Spinal cord (tissue), 10 donors: ENCODE measurements around the gene SDC3. TPM values are rescaled to one million over a fixed set of nuclear protein-coding genes. Genes with fewer than 3 reads are reported as not detected.

Source experiments
- DNase-seq, 6 donors: peaks; one replicate each; pipeline versions ENCODE4 v3.0.0 to v3.0.0-alpha.2; 2013 to 2015; ENCODE audit warnings: low spot score in 6 of 6, low read depth in 4 of 6
- H3K27ac ChIP-seq: one replicate; pipeline ENCODE4 v1.5.1; 2013; ENCODE audit warnings: low read depth, low read length, control low read depth
- H3K27me3 ChIP-seq: one replicate; pipeline ENCODE4 v1.6.1; 2013; ENCODE audit warnings: low read length; ENCODE audit not compliant: control insufficient read depth, insufficient read depth
- H3K36me3 ChIP-seq: one replicate; pipeline ENCODE4 v1.6.1; 2013; ENCODE audit warnings: low read length; ENCODE audit not compliant: control insufficient read depth, insufficient read depth
- H3K4me1 ChIP-seq: one replicate; pipeline ENCODE4 v1.6.1; 2013; ENCODE audit warnings: low read length; ENCODE audit not compliant: control insufficient read depth, insufficient read depth
- H3K4me3 ChIP-seq: one replicate; pipeline ENCODE4 v1.5.1; 2013; ENCODE audit warnings: low read depth, low read length, control low read depth
- H3K9me3 ChIP-seq: one replicate; pipeline ENCODE4 v1.6.1; 2013; ENCODE audit warnings: low read length; ENCODE audit not compliant: control insufficient read depth, insufficient read depth
- WGBS: methylation state at CpG from one replicate; pipeline ENCODE4 v1.1.5; 2013; ENCODE audit warnings: missing lambda C conversion rate; ENCODE audit not compliant: insufficient coverage; 5-methylcytosine and 5-hydroxymethylcytosine counted together
- polyA plus RNA-seq, 2 donors: library from polyadenylated mRNA; unstranded; fragments of 120-200 nt; gene quantifications; one replicate each; pipeline ENCODE4 v1.2.1, GENCODE V29; 2013; ENCODE audit not compliant: insufficient read length in 2 of 2
- total RNA-seq, 2 donors: library from RNA; depleted of rRNA in 1 of 2; stranded (reverse); fragments of 120-200 nt in 1 of 2; fragments of >200 nt in 1 of 2; gene quantifications; one replicate each; pipeline versions ENCODE4 v1.2.3 to v1.2.4, GENCODE V29; 2013 to 2014
- donor health status: healthy.

Gene SDC3
- total and polyA plus RNA-seq, 4 donors: 99.3 to 465 (median 261) TPM

DNA sequence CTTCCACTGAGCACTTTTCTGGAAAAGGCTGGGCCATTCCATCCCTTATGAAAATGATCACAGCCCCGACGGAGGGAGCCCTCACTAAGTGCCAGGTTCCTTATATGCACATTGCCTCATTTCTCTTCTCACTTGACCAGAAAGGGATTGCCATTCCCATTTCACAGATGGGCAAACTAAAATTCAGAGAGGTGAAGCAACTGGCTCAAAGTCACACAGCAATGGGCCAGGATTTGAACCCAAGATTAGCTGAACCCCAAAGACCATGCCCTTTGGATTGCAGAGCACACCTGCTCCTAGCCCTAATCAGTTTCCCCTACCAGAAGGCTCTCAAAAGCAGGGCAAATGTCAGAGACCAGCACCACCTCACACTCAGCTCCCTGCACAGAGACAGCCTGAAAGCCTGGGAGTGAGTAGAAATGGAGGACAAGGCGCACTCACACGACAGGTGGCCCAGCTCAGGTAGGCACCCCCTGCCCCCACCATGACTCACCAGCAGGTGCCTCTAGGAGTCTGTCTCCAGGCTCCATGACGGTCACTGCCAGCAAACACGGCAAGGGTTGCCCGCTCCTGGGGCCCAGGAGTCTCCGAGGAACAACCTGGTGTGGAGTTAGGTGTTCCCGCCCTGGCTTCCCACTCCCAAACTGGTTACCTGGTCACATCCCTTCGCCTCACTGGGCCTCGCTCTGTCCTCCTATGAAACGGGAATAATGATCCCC is 21.7 kb downstream of the SDC3 start:
- no peak overlapping the region for H3K4me3 ChIP-seq
- H3K27me3 ChIP-seq: no peaks in the 10 kb centered on the region
- H3K36me3 ChIP-seq: peaks cover 21% of the 10 kb centered on the region
- WGBS: 59% methylated on average over 3 of the region's 12 CpGs
- peaks cover 89% of the 10 kb centered on the region for H3K4me1 ChIP-seq
- no peaks in the 10 kb centered on the region for H3K9me3 ChIP-seq
- DNase-seq: no peak
- peak overlapping the region; percentile 86 for H3K27ac ChIP-seq

DNA sequence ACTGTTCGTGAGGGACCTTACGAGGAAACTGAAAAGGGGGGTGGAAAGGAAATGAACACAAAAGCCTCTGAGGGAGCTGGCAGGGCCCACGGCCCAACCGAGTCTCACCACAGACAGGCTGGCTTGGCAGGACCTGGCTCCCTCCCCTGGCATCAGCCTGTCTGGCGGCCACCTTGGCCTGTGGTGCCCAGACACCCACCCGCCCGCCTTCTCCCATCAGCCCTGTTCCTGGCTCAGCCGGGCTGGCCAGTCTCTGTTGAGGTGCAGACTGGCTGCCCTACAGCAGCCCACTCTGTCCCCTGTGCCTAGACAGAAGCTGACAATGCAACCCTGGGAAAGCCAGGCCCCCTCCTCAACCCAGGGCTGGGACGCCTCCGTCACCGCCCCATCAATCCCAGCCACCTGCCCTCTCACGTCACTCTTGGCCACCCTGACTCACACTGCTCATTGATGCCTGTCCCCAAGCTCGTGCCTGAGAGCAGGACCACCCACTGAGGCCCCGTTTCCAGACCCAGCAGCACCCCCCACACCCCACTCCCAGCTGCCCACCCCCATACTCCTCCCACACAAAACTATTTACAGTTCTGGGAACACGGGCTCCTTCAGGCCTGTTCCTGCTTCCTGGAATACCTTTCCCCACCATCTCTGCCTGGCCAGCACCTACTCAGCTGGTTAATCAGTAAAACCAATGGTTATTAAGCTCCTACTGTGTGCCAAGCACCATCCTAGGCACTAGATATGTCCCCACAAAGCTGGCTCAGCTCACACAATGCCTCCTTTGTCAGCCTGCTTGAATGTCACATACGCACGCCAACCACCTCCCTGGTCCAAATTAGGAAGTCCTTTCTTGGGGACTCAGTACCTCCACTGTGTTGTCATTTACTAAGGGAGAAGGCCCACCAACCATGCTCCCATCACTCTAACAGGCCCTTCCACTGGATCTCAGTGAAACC is 22.7 kb downstream of the SDC3 start:
- Histone ChIP-seq H3K27me3 (no peaks in the 10 kb centered on the region), H3K9me3 (no peaks in the 10 kb centered on the region), H3K27ac (peak overlapping the region; percentile 86), H3K36me3 (peaks cover 19% of the 10 kb centered on the region), H3K4me1 (peaks cover 89% of the 10 kb centered on the region), H3K4me3 (no peak overlapping the region)
- DNase-seq: peak in 3 of 6 donors; percentile 54 to 86 (median 74)
- WGBS: 29% methylated on average over 17 of the region's 17 CpGs

DNA sequence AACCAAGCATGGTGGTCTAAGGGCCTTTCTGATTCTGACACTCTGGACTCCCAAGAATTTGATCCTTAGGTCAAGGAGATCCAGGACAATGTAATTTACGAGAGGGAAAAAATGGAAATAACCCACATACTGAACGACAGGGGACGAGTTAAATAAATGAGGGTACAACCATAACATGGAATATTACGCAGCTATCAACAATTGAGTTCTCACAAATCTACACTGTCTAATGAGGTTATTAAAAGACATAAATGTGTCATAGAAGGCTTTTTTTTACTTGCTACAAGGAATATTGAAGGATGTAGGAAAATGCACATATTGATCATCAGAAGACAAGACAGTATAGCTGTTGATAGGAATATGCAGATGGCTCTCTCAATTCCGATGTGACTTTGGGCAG is 23.8 kb downstream of the SDC3 start:
- Histone ChIP-seq H3K27me3 (no peaks in the 10 kb centered on the region), H3K4me3 (no peak overlapping the region), H3K36me3 (peaks cover 17% of the 10 kb centered on the region), H3K27ac (peak overlapping the region; percentile 86), H3K9me3 (no peaks in the 10 kb centered on the region), H3K4me1 (peaks cover 91% of the 10 kb centered on the region)
- no peak for DNase-seq
- WGBS: no CpG with 5 or more reads among the region's 5 CpGs

- peak in 3 of 6 donors; percentile 68 to 90 (median 84) for DNase-seq
- Histone ChIP-seq H3K36me3 (peaks cover 22% of the 10 kb centered on the region), H3K4me3 (no peak overlapping the region), H3K9me3 (no peaks in the 10 kb centered on the region), H3K27ac (peak overlapping the region; percentile 86), H3K27me3 (no peaks in the 10 kb centered on the region), H3K4me1 (peaks cover 94% of the 10 kb centered on the region)
- 60% methylated on average over 7 of the region's 18 CpGs for WGBS
Observed at GRCh38 chr1:30883389-30884172, 25.0 kb downstream of the SDC3 start.

DNA sequence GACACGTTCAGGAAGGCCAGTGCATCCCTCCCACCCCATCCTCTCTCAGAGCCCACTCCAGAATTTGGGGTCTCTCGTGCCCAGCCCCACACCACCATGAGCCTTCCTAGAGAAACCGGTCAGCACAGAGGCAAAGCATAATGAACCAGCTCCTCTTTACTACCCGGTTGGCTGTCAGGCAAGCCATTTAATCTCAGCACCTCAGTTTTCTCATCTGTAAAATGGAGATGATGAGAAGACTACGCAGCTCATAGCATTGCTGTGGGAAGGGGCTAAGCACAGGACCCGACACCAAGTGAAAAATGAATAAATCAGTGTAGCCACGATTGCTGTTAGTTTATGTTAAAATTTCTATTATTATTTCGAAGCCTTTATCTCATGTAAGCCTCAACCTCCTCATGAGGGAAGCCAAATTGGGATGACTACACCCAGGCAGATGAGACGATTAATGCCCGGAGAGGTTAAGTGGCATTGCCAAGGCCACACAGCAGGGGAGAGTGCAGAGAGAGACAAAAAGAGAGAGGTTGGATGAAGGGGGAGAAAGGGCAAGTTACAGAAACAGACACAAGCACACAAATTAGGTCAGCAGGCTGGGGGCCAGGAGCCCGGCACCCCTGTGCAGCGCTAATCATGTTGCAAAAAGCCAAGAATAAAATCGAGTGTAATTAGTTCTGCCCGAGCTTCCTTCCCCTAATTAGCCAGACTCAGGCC is 25.7 kb downstream of the SDC3 start:
- DNase-seq: peak in 1 of 6 donors; percentile 75
- Histone ChIP-seq H3K27me3 (no peaks in the 10 kb centered on the region), H3K36me3 (peaks cover 24% of the 10 kb centered on the region), H3K4me3 (no peak overlapping the region), H3K4me1 (peaks cover 94% of the 10 kb centered on the region), H3K9me3 (no peaks in the 10 kb centered on the region), H3K27ac (peak overlapping the region; percentile 73)
- WGBS: 46% methylated on average over 4 of the region's 14 CpGs

DNA sequence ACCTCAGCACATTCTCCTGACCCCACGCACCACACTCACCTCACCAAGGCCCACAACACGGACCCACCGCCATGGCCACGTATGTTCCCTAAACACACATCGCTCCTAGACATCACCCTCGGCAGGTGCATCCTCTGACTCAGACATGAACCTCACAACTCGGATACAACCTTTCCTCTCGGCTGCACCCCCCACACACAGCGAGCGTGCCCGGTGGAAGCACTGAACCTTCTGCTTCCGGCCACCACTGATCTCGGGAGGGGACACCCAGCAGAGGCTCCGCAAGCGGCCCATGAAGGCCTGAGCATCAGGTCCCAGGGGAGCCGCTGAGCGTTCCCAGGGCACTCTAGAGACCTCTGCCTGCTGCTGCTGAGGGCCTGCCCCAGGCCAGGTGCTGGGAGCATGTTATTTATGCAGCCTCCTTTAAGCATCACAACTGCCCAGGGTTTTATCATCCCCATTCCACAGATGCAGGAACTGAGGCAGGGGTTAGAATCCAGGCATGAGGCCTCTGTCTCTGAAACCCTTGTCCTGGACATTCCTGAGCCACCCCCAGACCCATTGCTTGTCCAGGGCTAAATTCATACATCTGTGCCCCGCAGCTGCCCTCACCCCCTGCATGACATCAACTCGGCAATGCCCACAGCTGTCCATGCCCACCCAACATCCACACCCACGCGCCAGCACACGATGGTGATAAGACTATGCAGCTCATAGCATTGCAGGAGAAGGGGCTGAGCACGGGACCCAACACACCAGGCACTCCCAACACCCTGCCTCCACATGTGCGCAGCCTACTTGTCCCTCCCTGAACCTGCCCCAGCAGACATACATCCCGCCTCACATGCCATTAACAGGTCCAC is 27.0 kb downstream of the SDC3 start:
- H3K4me3 ChIP-seq: no peak overlapping the region
- H3K9me3 ChIP-seq: no peaks in the 10 kb centered on the region
- WGBS: 45% methylated on average over 24 of the region's 25 CpGs
- no peaks in the 10 kb centered on the region for H3K27me3 ChIP-seq
- H3K27ac ChIP-seq: peak overlapping the region; percentile 73
- peaks cover 32% of the 10 kb centered on the region for H3K36me3 ChIP-seq
- H3K4me1 ChIP-seq: peaks cover 94% of the 10 kb centered on the region
- DNase-seq: peak in 1 of 6 donors; percentile 39

DNA sequence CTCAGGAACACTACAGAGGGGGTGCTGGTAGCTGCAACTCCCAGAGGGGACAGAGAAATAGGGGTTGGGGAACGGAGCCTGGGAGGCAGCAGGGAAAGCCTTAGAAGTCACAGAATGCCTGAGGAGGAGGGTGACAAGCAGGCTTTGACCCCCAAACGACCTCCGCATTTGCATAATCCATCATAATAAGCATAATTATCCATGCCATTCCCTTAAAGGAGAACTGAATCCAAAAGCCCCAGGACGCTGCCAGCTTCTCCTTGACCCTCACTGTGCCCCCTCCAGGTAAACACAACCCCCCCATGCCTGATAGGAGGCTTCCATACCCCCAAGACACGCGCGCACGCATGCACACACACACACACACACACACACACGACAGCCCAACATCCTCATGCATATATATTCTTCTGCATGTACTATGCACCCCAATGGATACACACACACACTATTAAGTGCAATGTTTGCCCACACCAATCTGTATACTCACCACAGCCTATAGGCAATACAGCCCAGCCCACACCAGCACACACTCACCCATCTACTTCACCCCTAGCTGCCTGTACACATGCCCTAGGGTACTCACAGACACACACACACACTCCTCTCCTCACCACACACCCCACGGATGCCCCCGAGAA is 27.8 kb downstream of the SDC3 start:
- H3K27me3 ChIP-seq: no peaks in the 10 kb centered on the region
- peak in 1 of 6 donors; percentile 67 for DNase-seq
- H3K4me1 ChIP-seq: peaks cover 90% of the 10 kb centered on the region
- H3K9me3 ChIP-seq: no peaks in the 10 kb centered on the region
- no peak overlapping the region for H3K4me3 ChIP-seq
- 26% methylated on average over 10 of the region's 11 CpGs for WGBS
- peaks cover 38% of the 10 kb centered on the region for H3K36me3 ChIP-seq
- H3K27ac ChIP-seq: peak overlapping the region; percentile 69
